ENCODE measurements around the gene MAPK10.
"Not testable (repeated sequence)": the region's sequence is repeated elsewhere in the genome, so short reads cannot be mapped to it uniquely, and the experiment has no call there.

MAPK10 gene

DNA sequence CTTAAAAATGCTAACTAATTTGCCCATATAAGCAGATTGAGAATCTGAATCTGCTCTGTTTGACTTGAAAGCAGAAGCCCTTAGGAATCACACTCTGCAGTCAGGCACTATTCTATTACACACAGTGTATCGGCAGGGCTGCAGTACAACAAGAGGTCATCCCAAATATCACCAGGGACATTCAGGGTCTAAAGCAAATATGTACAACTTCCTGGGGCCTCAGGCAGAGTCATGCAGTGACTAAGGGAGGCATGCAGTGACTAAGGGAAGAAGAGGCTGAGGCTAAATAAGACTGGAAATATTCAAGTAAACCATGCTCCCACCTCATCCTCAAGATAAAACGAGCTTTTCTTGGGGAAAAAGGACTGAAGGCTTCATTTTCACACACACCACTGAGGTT lies 20.9 kb downstream of the MAPK10 start:
- DNase-seq = no peak

- no peak for DNase-seq
Observed at GRCh38 chr4:86338521-86338920, 21.3 kb downstream of the MAPK10 start.

DNA sequence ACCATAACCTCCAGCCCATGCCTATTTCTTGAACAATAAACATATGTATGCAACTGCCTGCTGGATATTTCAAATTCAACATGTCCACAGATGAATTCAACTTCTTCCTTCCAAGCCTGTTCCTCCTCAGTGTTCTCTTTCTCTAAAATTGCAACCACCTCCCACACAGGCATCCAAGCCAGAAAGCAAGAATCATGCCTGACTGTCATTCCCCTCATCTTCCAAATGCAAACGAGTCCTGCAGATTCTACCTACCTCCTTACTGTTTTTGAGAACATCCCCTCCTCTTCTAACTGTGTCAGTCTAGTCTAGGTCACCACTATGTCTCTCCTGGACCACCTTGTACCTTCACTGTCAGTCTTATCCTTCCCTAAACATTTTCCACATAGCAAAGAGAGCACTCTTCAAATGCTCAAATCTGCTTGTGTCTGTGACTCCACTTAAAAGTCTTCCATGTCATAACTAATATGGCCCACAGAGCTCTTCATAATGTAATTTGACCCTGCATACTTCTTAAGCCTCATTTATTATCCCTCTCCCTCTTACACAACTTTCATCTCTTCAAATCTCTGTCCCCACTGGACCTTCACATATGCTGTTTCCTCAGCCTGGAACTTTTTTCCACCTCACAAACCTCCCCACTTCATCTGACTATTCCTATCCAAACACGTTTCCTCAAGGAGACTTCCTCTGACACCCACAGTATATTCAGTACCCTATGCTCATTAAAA lies 25.7 kb downstream of the MAPK10 start:
- no peak for DNase-seq

- DNase-seq = no peak
Observed at GRCh38 chr4:86333236-86333635, 26.6 kb downstream of the MAPK10 start.

DNA sequence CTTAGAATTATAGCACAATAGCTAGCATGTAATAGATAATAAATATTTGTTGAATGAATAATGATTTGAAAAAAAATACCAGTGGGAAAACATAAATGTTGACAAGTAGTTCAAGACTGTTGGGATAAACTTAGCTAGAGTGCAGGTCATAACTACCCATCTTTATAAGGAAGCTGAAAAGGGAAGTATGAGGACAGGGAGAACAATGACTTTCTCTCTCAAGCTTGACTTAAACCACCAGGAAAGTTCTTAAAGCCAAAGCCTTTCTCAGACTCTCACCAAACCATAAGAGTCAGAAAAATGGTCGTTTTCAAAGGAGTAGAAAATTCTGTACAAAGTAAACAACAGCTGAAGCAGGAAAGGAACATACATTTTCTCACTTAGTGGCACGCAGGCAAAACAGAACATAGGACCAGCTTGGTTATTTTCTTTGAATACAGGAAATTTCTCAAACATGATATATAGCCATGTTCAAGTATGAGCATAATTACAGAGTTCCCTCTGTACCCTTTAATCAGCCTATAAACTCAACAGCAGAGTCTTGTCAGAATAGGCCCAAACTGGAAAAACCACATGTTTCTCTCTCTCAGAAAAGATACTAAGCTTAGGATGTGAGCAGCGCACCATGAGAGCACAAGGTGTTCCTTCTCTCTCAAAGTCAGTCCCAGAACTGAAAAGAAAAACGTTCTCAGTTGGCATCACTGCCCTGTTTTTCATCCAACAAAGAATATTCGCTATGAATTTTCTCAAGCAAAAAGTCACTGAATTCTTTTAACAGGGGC lies 28.7 kb downstream of the MAPK10 start:
- peak in 2 of 56 donors; percentile 9 to 24 for DNase-seq

DNA sequence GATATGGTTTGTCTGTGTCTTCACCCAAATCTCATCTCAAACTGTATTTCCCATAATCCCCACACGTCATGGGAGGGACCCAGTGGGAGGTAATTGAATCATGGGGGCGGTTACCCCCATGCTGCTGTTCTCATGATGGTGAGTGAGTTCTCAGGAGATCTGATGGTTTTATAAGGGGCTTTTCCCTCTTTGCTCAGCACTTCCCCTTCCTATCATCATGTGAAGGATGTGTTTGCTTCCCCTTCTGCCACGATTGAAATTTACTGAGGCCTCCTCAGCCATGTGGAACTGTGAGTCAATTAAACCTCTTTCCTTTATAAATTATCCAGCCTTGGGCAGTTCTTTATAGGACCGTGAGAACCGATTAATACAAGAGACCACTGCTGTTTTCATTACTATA lies 29.4 kb downstream of the MAPK10 start:
- DNase-seq = not testable (repeated sequence)

GRCh38 chr4:86329431-86329830 lies 30.4 kb downstream of the MAPK10 start:
- DNase-seq = no peak

DNA sequence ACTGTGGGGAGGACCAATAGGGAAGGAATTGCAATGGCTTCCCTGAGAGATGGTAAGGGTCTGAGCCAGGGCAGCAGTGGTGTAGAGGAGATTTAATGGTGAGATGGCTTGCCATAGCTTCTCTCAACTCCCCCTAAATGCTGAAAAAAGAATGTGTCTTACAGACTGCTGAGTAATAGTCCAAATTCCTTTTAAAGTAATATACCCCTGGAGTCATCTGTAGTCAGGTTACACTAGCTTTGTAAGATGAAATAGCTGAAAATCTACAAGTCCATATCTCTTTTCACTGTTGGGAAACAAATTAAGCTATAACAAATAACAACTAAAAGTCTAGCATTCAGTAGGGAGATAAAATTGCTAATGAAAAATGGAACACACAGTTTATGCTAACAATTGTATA lies 33.5 kb downstream of the MAPK10 start:
- no peak for DNase-seq

DNA sequence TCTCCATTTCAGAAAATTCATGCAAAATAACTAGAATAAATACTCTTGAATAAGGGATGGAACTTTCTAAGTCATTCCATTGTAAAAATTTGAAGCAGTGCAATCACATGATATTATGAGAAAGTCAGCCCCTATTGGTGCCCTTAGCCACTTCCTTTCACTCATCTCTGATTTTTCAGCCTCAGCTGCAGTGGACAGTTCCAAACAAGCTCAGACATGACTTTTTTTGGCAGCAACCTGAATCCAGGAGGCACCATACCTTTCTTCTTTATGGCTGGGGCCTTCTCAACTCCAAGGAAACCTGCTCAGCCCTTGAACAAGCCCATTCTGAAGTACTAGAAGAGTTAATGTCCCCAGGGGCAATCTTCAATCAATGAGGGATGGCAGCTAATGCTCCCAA lies 40.5 kb downstream of the MAPK10 start:
- DNase-seq = no peak

DNA sequence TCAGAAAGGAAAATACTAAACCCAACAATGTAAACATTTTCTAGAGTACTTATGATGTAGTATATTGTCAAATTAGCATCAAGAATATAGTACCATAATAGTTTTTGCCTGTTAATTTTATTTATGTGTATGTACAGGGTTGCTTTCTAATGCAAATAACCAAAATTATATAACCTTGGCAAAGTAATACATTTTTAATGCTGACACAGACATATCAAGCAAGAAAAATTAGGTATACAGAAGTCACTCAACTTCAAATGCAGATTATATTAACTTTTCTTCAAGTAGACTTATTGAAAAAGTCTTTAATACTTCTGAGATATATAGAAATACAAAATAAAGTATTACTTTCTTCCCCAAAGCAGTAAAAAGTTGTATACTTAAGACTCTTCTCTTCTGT lies 44.3 kb downstream of the MAPK10 start:
- DNase-seq = no peak

DNA sequence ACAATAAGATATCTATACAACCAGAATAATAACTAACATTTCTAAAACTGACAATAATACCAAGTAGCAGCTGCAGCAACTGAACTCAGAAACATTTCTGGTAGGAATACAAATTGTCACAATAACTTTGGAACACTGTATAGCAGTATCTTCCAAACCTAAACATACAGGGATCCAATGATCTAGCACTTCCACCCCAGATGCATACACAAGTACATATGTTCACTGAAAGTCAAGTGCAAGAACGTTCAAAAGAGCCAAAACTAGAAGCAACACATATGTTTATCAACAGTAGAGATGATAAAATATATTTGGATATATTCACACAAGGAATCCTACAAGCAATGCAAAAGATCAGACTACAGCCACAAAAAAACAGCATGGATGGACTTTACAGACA lies 46.2 kb downstream of the MAPK10 start:
- DNase-seq = no peak

- DNase-seq = no peak
Observed at GRCh38 chr4:86307432-86307831, 52.4 kb downstream of the MAPK10 start.

GRCh38 chr4:86306816-86307215 lies 53.0 kb downstream of the MAPK10 start:
- DNase-seq = no peak

GRCh38 chr4:86302830-86303229 lies 57.0 kb downstream of the MAPK10 start:
- no peak for DNase-seq

GRCh38 chr4:86302251-86302650 lies 57.6 kb downstream of the MAPK10 start:
- DNase-seq = peak in 49 of 56 donors; percentile 8 to 83 (median 47)

GRCh38 chr4:86300516-86300915 lies 59.3 kb downstream of the MAPK10 start:
- DNase-seq = no peak

DNA sequence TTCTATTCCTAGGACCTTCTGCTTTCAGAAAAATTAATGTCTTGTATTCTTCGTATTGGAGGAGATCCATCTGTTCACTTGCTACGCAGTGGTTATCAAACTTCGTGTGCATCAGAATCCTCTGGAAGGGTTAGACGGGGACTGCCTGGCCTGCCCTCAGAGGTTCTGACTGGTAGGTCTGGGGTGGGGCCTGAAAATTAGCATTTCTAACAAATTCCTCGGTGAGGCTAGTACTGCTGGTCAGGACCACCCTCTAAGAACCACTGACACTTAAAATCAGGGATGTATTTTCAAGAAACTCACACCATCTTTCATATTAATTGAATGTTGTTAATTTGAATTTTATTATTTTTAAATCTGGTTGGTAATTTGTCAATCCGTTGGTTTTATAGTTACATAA lies 63.0 kb downstream of the MAPK10 start:
- no peak for DNase-seq

DNA sequence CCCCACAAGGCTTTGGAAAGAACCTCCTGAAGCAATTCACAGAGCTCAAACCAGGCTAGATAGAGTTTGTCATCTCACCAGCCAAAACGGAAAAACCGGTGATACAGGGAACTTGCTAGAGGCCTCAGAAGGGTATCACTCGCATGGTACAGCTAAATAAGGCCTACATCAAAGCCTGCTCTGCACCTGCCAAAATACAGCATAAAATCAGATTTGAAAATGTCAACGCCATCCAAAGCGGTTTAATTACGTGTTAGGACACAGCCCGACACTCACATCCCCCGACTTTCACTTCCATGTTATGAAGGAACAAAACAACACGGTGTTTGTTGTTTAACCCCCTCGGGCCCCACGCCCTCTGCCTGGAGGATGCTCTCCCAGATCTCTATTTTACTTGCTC lies 65.0 kb downstream of the MAPK10 start:
- no peak for DNase-seq

GRCh38 chr4:86291180-86291579 lies 68.7 kb downstream of the MAPK10 start:
- no peak for DNase-seq

GRCh38 chr4:86286726-86287125 lies 73.1 kb downstream of the MAPK10 start:
- DNase-seq = no peak

DNA sequence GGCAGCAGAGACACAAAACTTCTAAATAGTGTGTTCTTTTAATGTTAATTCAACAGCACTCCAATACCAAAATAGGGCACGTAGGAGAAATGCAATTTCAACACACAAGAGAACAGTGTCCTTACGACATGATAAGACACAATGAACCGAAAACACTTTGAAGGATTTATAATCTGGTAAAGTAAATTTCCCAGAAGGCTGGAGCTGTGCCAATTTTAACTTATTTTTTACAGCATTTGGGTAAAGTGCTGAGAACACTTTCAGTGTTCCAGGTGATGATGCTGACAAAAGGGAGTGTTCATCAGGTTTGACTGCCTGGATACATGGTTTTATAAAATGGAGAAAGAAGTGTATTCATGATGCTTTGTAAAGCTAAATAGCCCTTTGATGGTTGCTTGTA lies 76.5 kb downstream of the MAPK10 start:
- DNase-seq = no peak

GRCh38 chr4:86280246-86280645 lies 79.6 kb downstream of the MAPK10 start:
- no peak for DNase-seq

Measured in nucleus accumbens (tissue), 56 donors.